A673 (cell line): ENCODE results near the gene SHISAL1. TPM values are rescaled to one million over a fixed set of nuclear protein-coding genes. Genes with fewer than 3 reads are reported as not detected.

Experiments used
- BruUV-seq: library from RNA; stranded (reverse); fragments of 400-500 nt; replicated peaks from 2 replicates; lab custom pipeline; 2021; lab: Mats Ljungman, UMichigan
- CTCF ChIA-PET: fragments of 300-600 bp; sonication (Branson Sonifier 250); formaldehyde crosslinking; loops from one replicate; lab custom pipeline; 2022; ENCODE audit warnings: antibody characterized with exemption; lab: Charles Lee
- POLR2A ChIA-PET: fragments of 300-600 bp; sonication (Branson Sonifier 250); formaldehyde crosslinking; loops from one replicate; lab custom pipeline; 2022; ENCODE audit warnings: antibody characterized with exemption; ENCODE audit not compliant: low non-redundant PET; lab: Charles Lee
- DNase-seq: peaks from one replicate; pipeline ENCODE4 v3.0.0-alpha.2; 2015; ENCODE audit warnings: low spot score
- H3K27ac ChIP-seq: fragments of 200-600 bp; sonication (generic); 2 replicates; pipeline ENCODE4 v1.5.1; 2016; ENCODE audit warnings: mixed run types, low read depth, mild to moderate bottlenecking, mixed read lengths, antibody characterized with exemption, low read length; ENCODE audit not compliant: poor library complexity, severe bottlenecking
- H3K27me3 ChIP-seq: fragments of 200-600 bp; sonication (generic); replicated peaks from 2 replicates; pipeline ENCODE4 v1.6.1; 2017; ENCODE audit warnings: mixed run types, low read depth, mild to moderate bottlenecking, mixed read lengths, antibody characterized with exemption, low read length; ENCODE audit not compliant: insufficient read depth, poor library complexity
- H3K36me3 ChIP-seq: fragments of 200-600 bp; sonication (generic); 2 replicates; pipeline ENCODE4 v1.6.1; 2016; ENCODE audit warnings: mixed run types, mild to moderate bottlenecking, mixed read lengths, antibody characterized with exemption, low read length; ENCODE audit not compliant: insufficient read depth, poor library complexity, severe bottlenecking
- H3K4me1 ChIP-seq: fragments of 200-600 bp; sonication (generic); 2 replicates; pipeline ENCODE4 v1.6.1; 2017; ENCODE audit warnings: mixed run types, mild to moderate bottlenecking, mixed read lengths, antibody characterized with exemption, low read length; ENCODE audit not compliant: insufficient read depth, poor library complexity, severe bottlenecking
- H3K4me3 ChIP-seq: fragments of 200-600 bp; sonication (generic); 2 replicates; pipeline ENCODE4 v1.5.1; 2016; ENCODE audit warnings: low read depth, mixed run types, mild to moderate bottlenecking, mixed read lengths, low read length; ENCODE audit not compliant: poor library complexity, severe bottlenecking
- H3K9me3 ChIP-seq: fragments of 200-600 bp; sonication (generic); 2 replicates; pipeline ENCODE4 v1.6.1; 2016; ENCODE audit warnings: mixed run types, low read depth, mild to moderate bottlenecking, mixed read lengths, antibody characterized with exemption, low read length; ENCODE audit not compliant: poor library complexity, severe bottlenecking
- EZH2 ChIP-seq: fragments of 200-600 bp; sonication (generic); IDR thresholded peaks from 2 replicates; pipeline ENCODE4 v1.6.1; 2017; ENCODE audit warnings: borderline replicate concordance, low read depth, mild to moderate bottlenecking, mixed read lengths, antibody characterized with exemption, low read length; ENCODE audit not compliant: poor library complexity, severe bottlenecking
- intact Hi-C: fragments of 100-400 bp; cut with micrococcal nuclease; formaldehyde crosslinking; loops from one replicate; pipeline ENCODE4 v1.10.0; 2022; ENCODE audit not compliant: unreplicated experiment
- total RNA-seq: library from RNA; stranded (reverse); gene quantifications from 2 replicates; pipeline ENCODE4 v1.2.3, GENCODE V29; 2021
- TF ChIP-seq, protein P1 (sequence below): fragments of 300-800, 200-600 bp; sonication (generic); conservative IDR thresholded peaks from 2 replicates; pipeline ENCODE4 v1.5.1; 2017; ENCODE audit warnings: low read depth, mild to moderate bottlenecking, antibody characterized with exemption, low read length, moderate library complexity, mixed read lengths

SHISAL1 gene
- total RNA-seq, 1 experiment from 2014 or later, result 1.8 TPM

- Histone ChIP-seq H3K9me3 (no peaks in the 10 kb centered on the region), H3K36me3 (no peaks in the 10 kb centered on the region), H3K27me3 (no peaks in the 10 kb centered on the region), H3K4me1 (no peaks in the 10 kb centered on the region), H3K4me3 (no peak overlapping the region), H3K27ac (no peak overlapping the region)
- TF ChIP-seq, protein P1, sequence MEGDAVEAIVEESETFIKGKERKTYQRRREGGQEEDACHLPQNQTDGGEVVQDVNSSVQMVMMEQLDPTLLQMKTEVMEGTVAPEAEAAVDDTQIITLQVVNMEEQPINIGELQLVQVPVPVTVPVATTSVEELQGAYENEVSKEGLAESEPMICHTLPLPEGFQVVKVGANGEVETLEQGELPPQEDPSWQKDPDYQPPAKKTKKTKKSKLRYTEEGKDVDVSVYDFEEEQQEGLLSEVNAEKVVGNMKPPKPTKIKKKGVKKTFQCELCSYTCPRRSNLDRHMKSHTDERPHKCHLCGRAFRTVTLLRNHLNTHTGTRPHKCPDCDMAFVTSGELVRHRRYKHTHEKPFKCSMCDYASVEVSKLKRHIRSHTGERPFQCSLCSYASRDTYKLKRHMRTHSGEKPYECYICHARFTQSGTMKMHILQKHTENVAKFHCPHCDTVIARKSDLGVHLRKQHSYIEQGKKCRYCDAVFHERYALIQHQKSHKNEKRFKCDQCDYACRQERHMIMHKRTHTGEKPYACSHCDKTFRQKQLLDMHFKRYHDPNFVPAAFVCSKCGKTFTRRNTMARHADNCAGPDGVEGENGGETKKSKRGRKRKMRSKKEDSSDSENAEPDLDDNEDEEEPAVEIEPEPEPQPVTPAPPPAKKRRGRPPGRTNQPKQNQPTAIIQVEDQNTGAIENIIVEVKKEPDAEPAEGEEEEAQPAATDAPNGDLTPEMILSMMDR, result no peak
- TF ChIP-seq EZH2, result no peak
- BruUV-seq, result no TSS peak
- ChIA-PET CTCF (interaction anchor here (0.8 kb wide), 1 partner anchor 14 kb away, joined by 4 read pairs; no protein-coding TSS in a partner anchor), POLR2A (no interaction called here)
- intact Hi-C loops, result no loop called here
- DNase-seq, result no peak
Measured at GRCh38 chr22:44360306-44360667, 47.5 kb upstream of the SHISAL1 start.

DNA sequence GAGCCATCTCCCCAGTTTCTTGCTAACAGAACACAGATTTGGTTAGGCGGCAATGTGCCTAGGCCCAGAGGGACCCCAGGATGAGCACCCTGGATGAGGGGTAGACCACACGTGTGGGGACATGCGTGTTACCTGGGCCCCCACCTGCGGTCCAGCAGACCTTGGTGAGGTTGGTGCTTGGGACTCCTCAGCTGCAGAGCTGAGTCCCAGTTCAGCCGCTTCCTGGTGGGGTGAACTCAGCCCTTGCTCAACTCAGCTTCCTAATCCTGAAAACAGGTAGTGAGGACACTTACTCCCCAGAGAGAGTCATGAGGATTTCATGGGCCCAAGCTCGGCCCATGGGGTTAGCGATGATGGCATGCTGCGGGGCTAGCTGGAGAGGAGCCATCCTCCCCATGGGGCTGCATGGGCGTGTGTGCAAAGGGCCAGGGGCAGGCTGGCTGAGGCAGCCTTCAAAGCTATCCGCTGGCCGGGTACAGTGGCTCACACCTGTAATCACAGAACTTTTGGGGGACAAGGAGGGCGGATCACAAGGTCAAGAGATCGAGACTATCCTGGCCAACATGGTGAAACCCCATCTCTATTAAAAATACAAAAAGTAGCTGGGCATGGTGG is 46.9 kb upstream of the SHISAL1 start:
- H3K27me3 ChIP-seq, result no peaks in the 10 kb centered on the region
- H3K9me3 ChIP-seq, result no peaks in the 10 kb centered on the region
- ChIA-PET POLR2A (no interaction called here), CTCF (interaction anchor here (0.8 kb wide), 1 partner anchor 13 kb away, joined by 4 read pairs; no protein-coding TSS in a partner anchor)
- DNase-seq, result no peak
- no peak overlapping the region for H3K4me3 ChIP-seq
- TF ChIP-seq, protein P1, result no peak
- TF ChIP-seq EZH2, result no peak
- no peak overlapping the region for H3K27ac ChIP-seq
- no peaks in the 10 kb centered on the region for H3K4me1 ChIP-seq
- no TSS peak for BruUV-seq
- no peaks in the 10 kb centered on the region for H3K36me3 ChIP-seq
- intact Hi-C loops, result loop anchor here (10.0 kb wide), 1 partner anchor 365 kb away; no protein-coding TSS in a partner anchor

DNA sequence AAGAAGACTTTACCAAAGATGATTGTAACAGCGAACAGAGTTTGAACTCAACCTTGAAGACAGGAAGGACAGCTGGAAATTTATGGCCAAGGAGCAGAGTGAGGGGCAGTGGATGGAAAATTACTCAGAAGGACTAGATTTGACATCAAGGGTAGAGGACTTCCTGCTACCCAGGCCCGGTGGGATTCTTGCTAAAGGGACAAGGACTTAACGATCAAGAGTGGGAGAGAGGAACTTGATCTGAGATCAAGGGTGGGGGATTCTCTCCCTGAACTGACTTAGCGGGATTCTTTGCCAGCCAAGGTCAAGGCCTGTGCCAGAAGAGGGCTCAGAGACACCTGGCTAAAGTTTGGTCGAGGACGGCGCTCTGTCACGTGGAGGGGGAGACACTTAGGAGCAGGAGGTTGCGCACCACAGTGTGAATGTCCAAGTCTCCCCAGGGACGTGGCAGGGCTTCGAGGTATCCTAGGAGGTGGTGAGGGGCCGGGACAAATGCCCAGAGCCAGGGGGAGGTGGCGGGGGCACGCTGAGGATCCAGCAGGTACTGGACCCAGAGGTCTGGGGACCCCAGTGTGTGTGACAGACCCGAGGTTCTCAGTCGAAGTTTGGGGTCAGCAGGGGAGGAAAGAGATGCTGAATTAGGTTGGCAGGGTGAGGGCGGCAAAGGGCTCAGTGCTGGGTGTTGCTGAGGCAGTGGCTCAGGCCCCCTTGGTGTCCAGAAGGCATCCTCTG is 46.1 kb upstream of the SHISAL1 start:
- CTCF ChIA-PET, result no interaction called here
- H3K4me1 ChIP-seq, result no peaks in the 10 kb centered on the region
- H3K27ac ChIP-seq, result no peak overlapping the region
- no peak overlapping the region for H3K4me3 ChIP-seq
- BruUV-seq, result no TSS peak
- no peaks in the 10 kb centered on the region for H3K9me3 ChIP-seq
- intact Hi-C loops, result loop anchor here (10.0 kb wide), 1 partner anchor 364 kb away; no protein-coding TSS in a partner anchor
- TF ChIP-seq EZH2, result no peak
- TF ChIP-seq, protein P1, result no peak
- no peak for DNase-seq
- H3K36me3 ChIP-seq, result no peaks in the 10 kb centered on the region
- POLR2A ChIA-PET, result no interaction called here
- no peaks in the 10 kb centered on the region for H3K27me3 ChIP-seq
